ENCODE results near the gene KRT6C. TPM values are rescaled to one million over a fixed set of nuclear protein-coding genes. Genes with fewer than 3 reads are reported as not detected.
A peak's percentile ranks its signal among the peaks of the same experiment; 100 is the strongest.
"Not testable (repeated sequence)": the region's sequence is repeated elsewhere in the genome, so short reads cannot be mapped to it uniquely, and the experiment has no call there.

Gene KRT6C
- total and polyA plus RNA-seq, 8 donors: not detected

GRCh38 chr12:52496054-52496453 lies 22.4 kb upstream of the KRT6C start:
- no peak for TF ChIP-seq CTCF (IDR thresholded peaks at IDR 0.05)
- H3K9me3 ChIP-seq: no peaks in the 10 kb centered on the region
- intact Hi-C loops (cut with DNase I): loop anchor here in 1 of 3 donors (10.0 kb wide), 1 partner anchor 101 kb away; no protein-coding TSS in a partner anchor
- peak in 1 of 4 donors; percentile 47 for ATAC-seq
- DNase-seq: no peak
- no peaks in the 10 kb centered on the region for H3K27me3 ChIP-seq
- no peaks in the 10 kb centered on the region for H3K4me1 ChIP-seq
- no peaks in the 10 kb centered on the region for H3K36me3 ChIP-seq
- FAIRE-seq: no peak
- H3K4me3 ChIP-seq: no peak overlapping the region
- 44 to 61% methylated on average over 2 of the region's 2 CpGs for WGBS, 2 donors
- H3K27ac ChIP-seq: no peak overlapping the region

DNA sequence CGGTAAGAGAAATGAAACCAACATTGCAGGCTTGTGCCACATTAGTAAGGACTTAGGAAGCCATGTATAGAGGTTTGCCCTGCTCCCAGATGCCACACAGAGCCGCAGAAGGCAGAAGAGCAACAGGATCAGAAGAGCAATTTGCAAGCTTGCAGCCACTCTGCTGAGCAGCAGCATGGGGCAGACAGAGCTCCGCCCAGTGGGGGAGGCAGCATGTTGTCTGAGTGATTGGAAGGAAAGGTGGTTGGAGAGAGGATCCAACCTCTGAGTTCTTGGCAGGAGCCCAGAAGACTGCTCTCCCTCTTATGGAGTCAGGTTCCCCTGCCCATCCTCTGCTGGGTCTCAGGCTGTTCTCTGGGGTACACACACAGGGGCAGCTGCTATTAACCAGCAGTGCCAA lies 21.8 kb upstream of the KRT6C start:
- no peak for FAIRE-seq
- WGBS, 2 donors: 62 to 65% methylated on average over 3 of the region's 3 CpGs
- Histone ChIP-seq H3K36me3 (no peaks in the 10 kb centered on the region), H3K27me3 (no peaks in the 10 kb centered on the region), H3K4me3 (no peak overlapping the region), H3K4me1 (no peaks in the 10 kb centered on the region), H3K9me3 (no peaks in the 10 kb centered on the region), H3K27ac (no peak overlapping the region)
- ATAC-seq: peak in 1 of 4 donors; percentile 47
- intact Hi-C loops (cut with DNase I): loop anchor here in 1 of 3 donors (10.0 kb wide), 1 partner anchor 101 kb away; no protein-coding TSS in a partner anchor
- TF ChIP-seq CTCF (IDR thresholded peaks at IDR 0.05): no peak
- DNase-seq: no peak

- Histone ChIP-seq H3K9me3 (no peaks in the 10 kb centered on the region), H3K36me3 (no peaks in the 10 kb centered on the region), H3K27ac (no peak overlapping the region), H3K27me3 (no peaks in the 10 kb centered on the region), H3K4me1 (no peaks in the 10 kb centered on the region), H3K4me3 (no peak overlapping the region)
- DNase-seq (no peak), FAIRE-seq (no peak), ATAC-seq (peak in 1 of 4 donors; percentile 46)
- WGBS, 2 donors: 60 to 63% methylated on average over 4 of the region's 4 CpGs
- TF ChIP-seq CTCF (IDR thresholded peaks at IDR 0.05): no peak
- intact Hi-C loops (cut with DNase I): loop anchor here in 1 of 3 donors (10.0 kb wide), 1 partner anchor 100 kb away; no protein-coding TSS in a partner anchor
These were observed 20.9 kb upstream of the KRT6C start for GRCh38 chr12:52494518-52494917.

DNA sequence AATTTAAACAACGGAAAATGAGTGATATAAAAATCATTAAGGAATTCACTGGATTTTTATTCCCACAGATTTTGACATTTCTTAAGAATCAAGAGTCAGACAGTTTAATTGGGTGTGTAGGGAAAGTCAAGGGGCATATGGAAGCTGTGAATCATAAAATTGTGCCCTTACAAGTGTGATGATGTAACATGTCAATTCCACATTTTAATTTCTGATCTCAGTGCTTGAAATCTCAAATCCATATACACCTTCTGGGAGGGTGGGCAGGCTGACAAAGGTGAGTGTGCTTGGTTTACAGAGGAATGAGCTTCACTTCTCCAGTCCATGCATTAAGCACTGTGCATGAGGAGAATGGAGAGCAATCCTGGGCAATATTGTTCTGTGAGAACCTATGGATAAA lies 20.5 kb upstream of the KRT6C start:
- no peak for TF ChIP-seq CTCF (IDR thresholded peaks at IDR 0.05)
- ATAC-seq (no peak), DNase-seq (no peak), FAIRE-seq (no peak)
- Histone ChIP-seq H3K4me1 (no peaks in the 10 kb centered on the region), H3K36me3 (no peaks in the 10 kb centered on the region), H3K27ac (no peak overlapping the region), H3K27me3 (no peaks in the 10 kb centered on the region), H3K9me3 (no peaks in the 10 kb centered on the region), H3K4me3 (no peak overlapping the region)
- intact Hi-C loops (cut with DNase I): loop anchor here in 1 of 3 donors (10.0 kb wide), 1 partner anchor 99 kb away; no protein-coding TSS in a partner anchor
- 71 to 84% methylated on average over 1 of the region's 1 CpG for WGBS, 2 donors

- intact Hi-C loops (cut with DNase I): loop anchor here in 1 of 3 donors (10.0 kb wide), 1 partner anchor 98 kb away; no protein-coding TSS in a partner anchor
- ATAC-seq (no peak), FAIRE-seq (no peak), DNase-seq (no peak)
- Histone ChIP-seq H3K4me1 (no peaks in the 10 kb centered on the region), H3K27ac (no peak within 1 kb of the TSS), H3K9me3 (no peaks in the 10 kb centered on the region), H3K36me3 (no peaks in the 10 kb centered on the region), H3K27me3 (no peaks in the 10 kb centered on the region), H3K4me3 (no peak within 1 kb of the TSS)
- TF ChIP-seq CTCF (IDR thresholded peaks at IDR 0.05): no peak
- 86 to 98% methylated on average over 2 of the region's 2 CpGs for WGBS, 2 donors
These were observed 19.6 kb upstream of the KRT6C start, which contains the start of gene KRT6A for GRCh38 chr12:52493172-52493571. Gene KRT6A, minus strand, starts transcription at chr12:52493257. Its CDS starts 69 bp downstream, at chr12:52493188.

- DNase-seq, H3K9me3 ChIP-seq, H3K36me3 ChIP-seq, H3K27ac ChIP-seq, H3K4me3 ChIP-seq, H3K27me3 ChIP-seq, FAIRE-seq, H3K4me1 ChIP-seq, ATAC-seq: not testable (repeated sequence)
- intact Hi-C loops (cut with DNase I): loop anchor here in 1 of 3 donors (10.0 kb wide), 1 partner anchor 98 kb away; no protein-coding TSS in a partner anchor
- 85 to 91% methylated on average over 4 to 6 of the region's 6 CpGs for WGBS, 2 donors
These were observed 18.8 kb upstream of the KRT6C start for GRCh38 chr12:52492405-52492804.

DNA sequence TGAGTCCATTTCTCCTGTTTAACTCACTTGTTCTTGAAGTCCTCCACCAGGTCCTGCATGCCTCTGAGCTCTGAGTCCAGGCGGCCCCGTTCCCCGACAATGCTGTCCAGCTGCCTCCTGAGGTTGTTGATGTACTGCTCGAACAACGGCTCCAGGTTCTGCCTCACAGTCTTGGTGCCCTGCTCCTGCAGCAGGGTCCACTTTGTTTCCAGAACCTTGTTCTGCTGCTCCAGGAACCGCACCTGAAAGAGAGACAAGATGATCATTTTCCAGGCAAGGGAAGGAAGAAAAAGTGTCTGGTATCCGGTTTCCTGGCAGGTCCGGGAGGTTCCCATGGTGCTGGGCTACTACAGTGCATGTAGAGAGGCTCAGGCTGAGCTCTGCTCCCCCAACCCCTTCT lies 17.9 kb upstream of the KRT6C start:
- FAIRE-seq: not testable (repeated sequence)
- 63 to 72% methylated on average over 8 of the region's 8 CpGs for WGBS, 2 donors

More for the DNA sequence above, 17.9 kb upstream of the KRT6C start:
- not testable (repeated sequence) for H3K36me3 ChIP-seq, H3K27me3 ChIP-seq, DNase-seq, H3K4me3 ChIP-seq, H3K4me1 ChIP-seq, H3K27ac ChIP-seq, H3K9me3 ChIP-seq, ATAC-seq
- intact Hi-C loops (cut with DNase I): loop anchor here in 1 of 3 donors (10.0 kb wide), 1 partner anchor 97 kb away; no protein-coding TSS in a partner anchor

All from pancreas (tissue), 10 donors.